Naive thymus-derived CD4-positive, alpha-beta T cell (primary cell): Measurements from ENCODE around the gene PRG3. TPM values are rescaled to one million over a fixed set of nuclear protein-coding genes. Genes with fewer than 3 reads are reported as not detected.

Experiments used
- ATAC-seq: fragments of 150-1000 bp; cut with Tn5 transposase; 2 replicates; pipeline ENCODE4 v1.10.0; 2021; ENCODE audit warnings: mild to moderate bottlenecking, moderate library complexity
- CTCF ChIA-PET: fragments of 350-600 bp; sonication (Branson Sonifier 250); formaldehyde crosslinking; loops from one replicate; lab custom pipeline; 2021; ENCODE audit warnings: antibody characterized with exemption; lab: Charles Lee
- POLR2A ChIA-PET: fragments of 350-600 bp; sonication (Branson Sonifier 250); formaldehyde crosslinking; loops from one replicate; lab custom pipeline; 2021; ENCODE audit warnings: antibody characterized with exemption, inconsistent platforms; lab: Charles Lee
- DNase-seq, 9 donors: peaks; one replicate each; pipeline versions ENCODE4 v3.0.0 to v3.0.0-alpha.2; 2020 to 2022; ENCODE audit warnings: mixed read lengths in 1 of 9
- H3K27ac ChIP-seq: one replicate; pipeline ENCODE4 v1.7.0; 2013; ENCODE audit warnings: mild to moderate bottlenecking, low read depth, low read length, moderate library complexity
- H3K27me3 ChIP-seq, 2 donors: one replicate each; pipeline ENCODE4 v1.7.0; 2013; ENCODE audit warnings: low read length in 2 of 2, mild to moderate bottlenecking in 2 of 2, moderate library complexity in 2 of 2; ENCODE audit not compliant: control insufficient read depth in 2 of 2, insufficient read depth in 2 of 2
- H3K36me3 ChIP-seq, 3 experiments: 1 replicate in 2 of 3; 2 replicates in 1 of 3; pipeline ENCODE4 v1.7.0; 2013; ENCODE audit warnings: low read length in 3 of 3, mild to moderate bottlenecking in 3 of 3, moderate library complexity in 1 of 3; ENCODE audit not compliant: insufficient read depth in 3 of 3, control insufficient read depth in 2 of 3
- H3K4me1 ChIP-seq, 2 donors: one replicate each; pipeline ENCODE4 v1.7.0; 2013; ENCODE audit warnings: low read length in 2 of 2, mild to moderate bottlenecking in 2 of 2, moderate library complexity in 1 of 2; ENCODE audit not compliant: control insufficient read depth in 2 of 2, insufficient read depth in 2 of 2
- H3K4me3 ChIP-seq: 2 replicates; pipeline ENCODE4 v1.7.0; 2013; ENCODE audit warnings: mild to moderate bottlenecking, low read length
- H3K9me3 ChIP-seq, 3 experiments: 1 replicate in 2 of 3; 2 replicates in 1 of 3; pipeline ENCODE4 v1.7.0; 2013; ENCODE audit warnings: low read length in 3 of 3; ENCODE audit not compliant: control insufficient read depth in 2 of 3
- H3K27ac Mint-ChIP-seq, 9 donors: one replicate each; pipeline ENCODE4 v1.8.0; 2020 to 2022; ENCODE audit warnings: mixed read lengths in 9 of 9, mild to moderate bottlenecking in 8 of 9, moderate library complexity in 5 of 9, inconsistent platforms in 2 of 9
- H3K27me3 Mint-ChIP-seq, 5 donors: one replicate each; pipeline ENCODE4 v1.8.0; 2021 to 2022; ENCODE audit warnings: mixed read lengths in 5 of 5, mild to moderate bottlenecking in 1 of 5
- H3K36me3 Mint-ChIP-seq, 5 donors: one replicate each; pipeline ENCODE4 v1.8.0; 2020 to 2022; ENCODE audit warnings: mixed read lengths in 5 of 5, mild to moderate bottlenecking in 3 of 5, inconsistent platforms in 1 of 5
- H3K4me1 Mint-ChIP-seq, 7 donors: one replicate each; pipeline ENCODE4 v1.8.0; 2020 to 2022; ENCODE audit warnings: mixed read lengths in 7 of 7, mild to moderate bottlenecking in 3 of 7, inconsistent platforms in 1 of 7
- H3K4me3 Mint-ChIP-seq, 10 donors: one replicate each; pipeline ENCODE4 v1.8.0; 2020 to 2022; ENCODE audit warnings: mild to moderate bottlenecking in 10 of 10, mixed read lengths in 10 of 10, moderate library complexity in 6 of 10, inconsistent platforms in 2 of 10
- H3K9me3 Mint-ChIP-seq, 11 donors: one replicate each; pipeline ENCODE4 v1.8.0; 2020 to 2022; ENCODE audit warnings: mixed read lengths in 11 of 11, mild to moderate bottlenecking in 4 of 11, inconsistent platforms in 1 of 11, moderate library complexity in 1 of 11
- intact Hi-C, 2 donors: fragments of 100-400 bp; cut with micrococcal nuclease; formaldehyde crosslinking; loops; one replicate each; pipeline ENCODE4 v1.15.1; 2023
- polyA plus RNA-seq, 2 donors: library from polyadenylated mRNA; unstranded; fragments of 300-500 nt; fragmentation: Illumina TruSeq; gene quantifications; one replicate each; pipeline ENCODE4 v1.2.3, GENCODE V29; 2021
- total RNA-seq, 6 experiments: library from RNA in 5 of 6; stranded (reverse) in 5 of 6; gene quantifications; 1 replicate in 5 of 6; 2 replicates in 1 of 6; pipeline ENCODE4 v1.2.3 and lab custom pipeline; 2021 to 2026

The PRG3 gene
- total and polyA plus RNA-seq, 7 experiments from 2014 or later: not detected

GRCh38 chr11:57336111-57336666 lies 44.8 kb downstream of the PRG3 start:
- peak overlapping the region; percentile 89 to 98 (median 94) for H3K4me3 Mint-ChIP-seq
- H3K27me3 Mint-ChIP-seq: peaks cover 0 to 2% (median 0%) of the 10 kb centered on the region in 5 donors
- CTCF ChIA-PET: interaction anchor here (0.6 to 1.3 kb wide), 4 partner anchors 9 to 445 kb away, joined by 3 to 4 read pairs (median 3); partner anchors contain the start of gene TNKS1BP1
- peak overlapping the region; percentile 96 to 100 (median 99) for H3K27ac Mint-ChIP-seq
- H3K9me3 Mint-ChIP-seq: no peaks in the 10 kb centered on the region
- Histone ChIP-seq H3K4me1 (peaks cover 15 to 19% of the 10 kb centered on the region in 2 donors), H3K27me3 (no peaks in the 10 kb centered on the region), H3K9me3 (no peaks in the 10 kb centered on the region), H3K4me3 (peak overlapping the region; percentile 77), H3K36me3 (peaks cover 10 to 22% (median 14%) of the 10 kb centered on the region in 3 experiments), H3K27ac (peak overlapping the region; percentile 91)
- ATAC-seq: peak; percentile 23
- peaks cover 19 to 39% (median 35%) of the 10 kb centered on the region in 7 donors for H3K4me1 Mint-ChIP-seq
- DNase-seq: no peak
- intact Hi-C loops: loop anchor here in 1 of 2 donors (1.0 to 5.0 kb wide), 4 partner anchors 9 to 1241 kb away; partner anchors contain the start of genes LPXN, SLC43A3 and ZFP91
- POLR2A ChIA-PET: interaction anchor here (0.5 to 6.0 kb wide), 4 partner anchors 11 to 405 kb away, joined by 3 to 94 read pairs (median 3); partner anchors contain the start of genes SELENOH and TNKS1BP1
- peaks cover 1 to 14% (median 5%) of the 10 kb centered on the region in 5 donors for H3K36me3 Mint-ChIP-seq

GRCh38 chr11:57335343-57336110 lies 45.4 kb downstream of the PRG3 start, which contains the start of gene SSRP1:
SSRP1 (minus strand) TSS chr11:57335892; CDS start chr11:57335121, 771 bp downstream.
- peak; percentile 99 for ATAC-seq
- Mint-ChIP-seq H3K27me3 (peaks cover 0 to 2% (median 0%) of the 10 kb centered on the region in 5 donors), H3K4me1 (peaks cover 18 to 44% (median 35%) of the 10 kb centered on the region in 7 donors), H3K4me3 (peak within 1 kb of the TSS; percentile 91 to 98 (median 96)), H3K9me3 (no peaks in the 10 kb centered on the region), H3K27ac (peak within 1 kb of the TSS; percentile 96 to 100 (median 99)), H3K36me3 (peaks cover 5 to 20% (median 12%) of the 10 kb centered on the region in 5 donors)
- peaks cover 15 to 19% of the 10 kb centered on the region in 2 donors for H3K4me1 ChIP-seq
- H3K27me3 ChIP-seq: no peaks in the 10 kb centered on the region
- peak; percentile 64 to 90 (median 85) for DNase-seq
- ChIA-PET CTCF (interaction anchor here (0.6 to 2.0 kb wide), 5 partner anchors 10 to 1192 kb away, joined by 3 to 4 read pairs (median 4); partner anchors contain the start of gene TNKS1BP1), POLR2A (interaction anchor here (0.5 to 6.0 kb wide), 5 partner anchors 10 to 406 kb away, joined by 3 to 94 read pairs (median 3); partner anchors contain the start of genes SELENOH and TNKS1BP1)
- H3K4me3 ChIP-seq: peak within 1 kb of the TSS; percentile 77
- H3K27ac ChIP-seq: peak within 1 kb of the TSS; percentile 91
- intact Hi-C loops: loop anchor here (1.0 to 5.0 kb wide), 12 partner anchors 10 to 1243 kb away; partner anchors contain the start of genes CLP1 (in 2 of the 2), SELENOH (in 2 of the 2), TIMM10 (in 2 of the 2) and LPXN (in 1 of the 2)
- peaks cover 14 to 29% (median 17%) of the 10 kb centered on the region in 3 experiments for H3K36me3 ChIP-seq
- H3K9me3 ChIP-seq: no peaks in the 10 kb centered on the region

- DNase-seq: no peak
- peak overlapping the region; percentile 91 for H3K27ac ChIP-seq
- peaks cover 15 to 19% of the 10 kb centered on the region in 2 donors for H3K4me1 ChIP-seq
- Mint-ChIP-seq H3K9me3 (no peaks in the 10 kb centered on the region), H3K4me3 (peak overlapping the region; percentile 91 to 98 (median 94)), H3K27me3 (peaks cover 0 to 2% (median 0%) of the 10 kb centered on the region in 5 donors), H3K4me1 (peaks cover 18 to 47% (median 35%) of the 10 kb centered on the region in 7 donors), H3K27ac (peak overlapping the region; percentile 91 to 100 (median 96)), H3K36me3 (peaks cover 5 to 25% (median 17%) of the 10 kb centered on the region in 5 donors)
- no peaks in the 10 kb centered on the region for H3K27me3 ChIP-seq
- H3K9me3 ChIP-seq: no peaks in the 10 kb centered on the region
- ChIA-PET POLR2A (interaction anchor here (0.8 to 6.0 kb wide), 3 partner anchors 10 to 407 kb away, joined by 3 to 94 read pairs (median 4); partner anchors contain the start of genes SELENOH and TNKS1BP1), CTCF (interaction anchor here (1.2 to 2.0 kb wide), 2 partner anchors 11 to 191 kb away, joined by 4 read pairs; no protein-coding TSS in a partner anchor)
- H3K4me3 ChIP-seq: peak overlapping the region; percentile 77
- intact Hi-C loops: loop anchor here (1.0 to 5.0 kb wide), 11 partner anchors 10 to 1243 kb away; partner anchors contain the start of genes CLP1 (in 2 of the 2), SELENOH (in 2 of the 2), TIMM10 (in 2 of the 2) and LPXN (in 1 of the 2)
- H3K36me3 ChIP-seq: peaks cover 14 to 34% (median 21%) of the 10 kb centered on the region in 3 experiments
- ATAC-seq: no peak
These were observed 46.0 kb downstream of the PRG3 start for GRCh38 chr11:57335023-57335342.

GRCh38 chr11:57332694-57333440 lies 48.1 kb downstream of the PRG3 start:
- Histone ChIP-seq H3K27me3 (no peaks in the 10 kb centered on the region), H3K4me1 (peaks cover 15 to 19% of the 10 kb centered on the region in 2 donors), H3K36me3 (peaks cover 23 to 53% (median 29%) of the 10 kb centered on the region in 3 experiments), H3K27ac (peak overlapping the region; percentile 4), H3K9me3 (no peaks in the 10 kb centered on the region), H3K4me3 (no peak overlapping the region)
- Mint-ChIP-seq H3K36me3 (peaks cover 10 to 38% (median 30%) of the 10 kb centered on the region in 5 donors), H3K27me3 (no peaks in the 10 kb centered on the region), H3K4me1 (peaks cover 19 to 55% (median 35%) of the 10 kb centered on the region in 7 donors), H3K9me3 (no peaks in the 10 kb centered on the region), H3K27ac (peak overlapping the region in 3 of 9 donors; percentile 6 to 52 (median 28)), H3K4me3 (peak overlapping the region in 1 of 10 donors; percentile 33)
- intact Hi-C loops: no loop called here
- POLR2A ChIA-PET: interaction anchor here (0.9 kb wide), 1 partner anchor 198 kb away, joined by 3 read pairs; no protein-coding TSS in a partner anchor
- no peak for DNase-seq
- CTCF ChIA-PET: interaction anchor here (0.8 kb wide), 1 partner anchor 10 kb away, joined by 3 read pairs; no protein-coding TSS in a partner anchor
- ATAC-seq: no peak

GRCh38 chr11:57331720-57332119 lies 49.2 kb downstream of the PRG3 start:
- H3K27me3 ChIP-seq: no peaks in the 10 kb centered on the region
- H3K27ac ChIP-seq: no peak overlapping the region
- Mint-ChIP-seq H3K9me3 (no peaks in the 10 kb centered on the region), H3K27me3 (no peaks in the 10 kb centered on the region), H3K27ac (no peak overlapping the region), H3K4me3 (peak overlapping the region in 1 of 10 donors; percentile 17), H3K36me3 (peaks cover 20 to 49% (median 41%) of the 10 kb centered on the region in 5 donors), H3K4me1 (peaks cover 19 to 63% (median 44%) of the 10 kb centered on the region in 7 donors)
- CTCF ChIA-PET: no interaction called here
- peaks cover 23 to 65% (median 36%) of the 10 kb centered on the region in 3 experiments for H3K36me3 ChIP-seq
- POLR2A ChIA-PET: no interaction called here
- no peaks in the 10 kb centered on the region for H3K9me3 ChIP-seq
- no peak for ATAC-seq
- intact Hi-C loops: no loop called here
- DNase-seq: no peak
- peaks cover 15 to 17% of the 10 kb centered on the region in 2 donors for H3K4me1 ChIP-seq
- H3K4me3 ChIP-seq: no peak overlapping the region
